BJ (cell line): ENCODE measurements around the gene CNTROB. TPM values are rescaled to one million over a fixed set of nuclear protein-coding genes. Genes with fewer than 3 reads are reported as not detected.

Experiments used
- CTCF ChIA-PET: fragments of 350-600 bp; formaldehyde crosslinking; extraction: SDS; loops from one replicate; lab custom pipeline; 2021; ENCODE audit warnings: antibody characterized with exemption, inconsistent platforms; lab: Yijun Ruan, JAX
- POLR2A ChIA-PET: fragments of 300-600 bp; sonication (Branson Sonifier 250); formaldehyde crosslinking; extraction: SDS; loops from one replicate; lab custom pipeline; 2021; ENCODE audit warnings: antibody characterized with exemption; lab: Charles Lee
- DNase-seq: peaks from one replicate; pipeline ENCODE4 v3.0.0-alpha.2; 2011; ENCODE audit warnings: low read depth
- H3K27me3 ChIP-seq: 2 replicates; pipeline ENCODE4 v1.6.0; 2011; ENCODE audit warnings: low read length; ENCODE audit not compliant: control insufficient read depth, insufficient read depth
- H3K36me3 ChIP-seq: 2 replicates; pipeline ENCODE4 v1.5.1; 2011; ENCODE audit warnings: low read length; ENCODE audit not compliant: control insufficient read depth, insufficient read depth
- H3K4me3 ChIP-seq: 2 replicates; pipeline ENCODE4 v1.5.1; 2011; ENCODE audit warnings: low read depth, mild to moderate bottlenecking, control low read depth, low read length
- CTCF ChIP-seq: IDR thresholded peaks from 2 replicates; pipeline ENCODE4 v1.5.1; 2011; ENCODE audit warnings: low read depth, mild to moderate bottlenecking, control low read depth, inconsistent platforms, low read length, moderate library complexity; ENCODE audit not compliant: insufficient read depth
- polyA plus RNA-seq: library from polyadenylated mRNA; depleted of rRNA; stranded (reverse); fragments of >200 nt; gene quantifications from 2 replicates; pipeline ENCODE4 v1.2.3, GENCODE V29; 2011; rRNA removed
- small RNA-seq: library from RNA; depleted of rRNA; stranded (forward); fragments of <200 nt; gene quantifications from one replicate; pipeline ENCODE3, GENCODE V24; 2012; ENCODE audit warnings: low replicate concordance, low read depth; ENCODE audit not compliant: insufficient read length

The CNTROB gene
- polyA plus RNA-seq, 1 experiment: 26.8 TPM

DNA sequence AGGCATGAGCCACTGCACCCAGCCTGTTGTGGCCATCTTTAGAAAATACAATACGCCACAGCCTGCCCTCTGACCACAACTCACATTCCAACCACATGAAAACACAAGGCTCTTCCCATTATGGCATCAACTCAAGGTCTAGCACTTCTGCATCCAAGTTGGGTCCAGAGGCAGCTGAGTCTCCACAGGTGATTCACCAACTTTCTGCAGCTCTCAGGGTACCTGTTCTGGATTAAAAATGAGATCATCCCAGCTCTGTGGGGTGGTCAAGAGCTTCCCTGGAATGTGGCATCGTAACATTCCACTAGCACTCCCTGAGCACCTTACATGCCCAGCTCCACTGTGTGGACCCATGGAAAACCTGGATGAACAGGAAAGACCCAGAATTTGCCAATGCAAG is 60.5 kb downstream of the CNTROB start:
- peaks cover 2% of the 10 kb centered on the region; the same call in 1 of the 2 replicates for H3K27me3 ChIP-seq
- H3K36me3 ChIP-seq: no peaks in the 10 kb centered on the region
- CTCF ChIA-PET: interaction anchor here (0.7 to 1.6 kb wide), 11 partner anchors 9 to 249 kb away, joined by 3 to 14 read pairs (median 3); no protein-coding TSS in a partner anchor
- no peak for DNase-seq
- TF ChIP-seq CTCF: no peak
- POLR2A ChIA-PET: no interaction called here
- H3K4me3 ChIP-seq: no peak overlapping the region

DNA sequence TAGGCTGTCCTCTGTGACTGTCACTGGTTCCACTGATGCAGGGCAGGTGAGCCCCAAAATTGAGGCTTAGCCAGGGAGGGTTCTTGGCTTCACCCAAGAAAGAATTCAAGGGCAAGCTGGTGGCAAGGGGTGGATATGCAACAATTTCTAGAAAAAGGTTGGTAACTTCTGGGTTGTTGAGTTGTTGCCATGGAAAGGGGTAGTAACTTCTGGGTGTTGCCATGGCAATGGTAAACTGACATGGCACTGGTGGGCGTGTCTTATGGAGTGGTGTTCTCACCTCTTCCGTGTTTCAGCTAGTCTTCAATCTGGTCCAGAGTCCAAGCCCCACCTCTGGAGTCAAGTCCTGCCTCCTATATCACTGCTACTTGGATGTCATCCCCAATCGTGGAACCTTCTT is 60.9 kb downstream of the CNTROB start:
- POLR2A ChIA-PET: no interaction called here
- CTCF ChIA-PET: interaction anchor here (0.7 to 1.6 kb wide), 9 partner anchors 9 to 250 kb away, joined by 3 to 14 read pairs (median 3); no protein-coding TSS in a partner anchor
- no peak for DNase-seq
- no peaks in the 10 kb centered on the region for H3K36me3 ChIP-seq
- no peak for TF ChIP-seq CTCF
- peaks cover 2% of the 10 kb centered on the region; the same call in 1 of the 2 replicates for H3K27me3 ChIP-seq
- H3K4me3 ChIP-seq: no peak overlapping the region

DNA sequence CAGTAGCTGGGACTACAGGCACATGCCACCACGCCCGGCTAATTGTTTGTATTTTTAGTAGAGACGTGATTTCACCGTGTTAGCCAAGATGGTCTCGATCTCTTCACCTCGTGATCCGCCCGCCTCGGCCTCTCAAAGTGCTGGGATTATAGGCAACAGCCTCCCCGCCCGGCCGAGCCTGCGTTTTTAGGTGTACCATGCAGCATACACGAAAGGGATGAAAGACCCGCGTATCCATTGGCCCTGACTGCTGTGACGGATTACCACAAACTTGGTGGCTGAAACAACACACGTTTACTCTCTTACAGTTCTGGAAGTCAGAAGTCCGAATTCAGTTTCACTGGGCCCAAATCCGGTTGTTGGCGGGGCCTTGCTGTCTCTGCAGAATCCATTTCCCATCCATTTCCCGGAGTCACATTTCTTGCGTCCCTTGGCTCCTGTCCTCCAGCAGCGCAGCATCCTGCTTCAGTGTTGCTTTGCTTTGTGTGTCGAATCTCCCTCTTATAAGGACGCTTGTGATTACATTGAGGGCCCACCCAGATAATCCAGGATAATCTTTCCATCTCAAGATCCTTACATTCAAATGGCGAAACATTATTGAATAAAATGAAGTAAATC is 62.1 kb downstream of the CNTROB start:
- POLR2A ChIA-PET: no interaction called here
- H3K27me3 ChIP-seq: peaks cover 2% of the 10 kb centered on the region; the same call in 1 of the 2 replicates
- DNase-seq: no peak
- H3K36me3 ChIP-seq: no peaks in the 10 kb centered on the region
- CTCF ChIA-PET: no interaction called here
- no peak overlapping the region for H3K4me3 ChIP-seq
- no peak for TF ChIP-seq CTCF

DNA sequence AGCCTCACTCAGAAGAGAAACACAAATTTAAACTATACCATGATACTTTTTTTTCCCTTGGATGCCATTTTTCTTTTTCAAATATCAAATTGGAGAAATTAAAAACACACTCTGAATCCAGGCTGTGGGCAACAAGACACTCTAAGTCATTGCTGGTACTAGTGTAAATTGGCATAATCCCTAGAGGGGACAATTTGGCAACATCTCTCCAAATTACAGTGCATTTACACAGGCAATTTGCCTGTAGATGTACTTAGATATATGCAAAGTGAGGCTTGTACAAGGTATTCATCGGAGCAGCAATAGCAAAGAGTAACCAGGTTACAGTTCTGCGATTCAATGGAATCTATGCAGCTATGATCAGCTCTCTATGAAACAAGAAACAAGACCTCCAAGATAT is 63.7 kb downstream of the CNTROB start:
- no peak for DNase-seq
- no peak for TF ChIP-seq CTCF
- ChIA-PET POLR2A (no interaction called here), CTCF (interaction anchor here (2.4 kb wide), 1 partner anchor 61 kb away, joined by 12 read pairs; no protein-coding TSS in a partner anchor)
- Histone ChIP-seq H3K36me3 (no peaks in the 10 kb centered on the region), H3K27me3 (peaks cover 4% of the 10 kb centered on the region; the same call in 1 of the 2 replicates), H3K4me3 (no peak overlapping the region)

DNA sequence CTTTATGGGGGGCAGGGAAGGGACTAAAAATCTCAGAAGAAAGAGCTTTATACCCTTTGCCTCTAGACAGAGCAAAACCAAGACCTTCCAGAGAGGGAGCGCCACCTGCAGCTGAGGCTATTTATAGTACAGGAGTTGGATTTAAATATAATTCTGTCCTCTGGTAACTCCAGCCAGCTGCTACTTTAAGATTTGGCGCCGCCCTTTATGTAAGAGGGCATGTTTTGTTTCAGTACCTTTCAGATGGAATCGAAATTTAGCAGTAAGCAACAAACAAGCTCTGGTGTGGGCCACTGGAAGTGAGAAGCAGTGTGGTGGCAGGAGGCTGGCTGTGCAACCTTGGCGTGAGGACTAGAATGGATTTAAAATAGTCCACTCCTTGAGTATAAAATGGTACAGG is 65.2 kb downstream of the CNTROB start:
- H3K4me3 ChIP-seq: no peak overlapping the region
- ChIA-PET CTCF (interaction anchor here (0.6 to 2.4 kb wide), 16 partner anchors 8 to 135 kb away, joined by 3 to 12 read pairs (median 3); partner anchors contain the start of gene RNF227), POLR2A (no interaction called here)
- H3K36me3 ChIP-seq: no peaks in the 10 kb centered on the region
- H3K27me3 ChIP-seq: peaks cover 11% of the 10 kb centered on the region
- TF ChIP-seq CTCF: peak; percentile 56
- no peak for DNase-seq

Small RNA genes lying within 50 kb of the gene (small RNA-seq; reads per million reads assigned to genes)
- 0.63 reads per million for gene SCARNA21

Other genes starting within 250 kb of the CNTROB start
- 27.6 and 48.4 TPM in 2 replicates for gene TP53, start 244.7 kb upstream of the CNTROB start, polyA plus RNA-seq
- gene WRAP53, start 243.7 kb upstream of the CNTROB start, polyA plus RNA-seq: 5.8 and 7.9 TPM in 2 replicates
- gene EFNB3, start 227.0 kb upstream of the CNTROB start, polyA plus RNA-seq: 4.9 and 5.3 TPM in 2 replicates
- 0.09 and 0.10 TPM in 2 replicates for gene DNAH2, start 214.5 kb upstream of the CNTROB start, polyA plus RNA-seq
- gene KDM6B, start 98.0 kb upstream of the CNTROB start, polyA plus RNA-seq: 0.91 and 1.2 TPM in 2 replicates
- 0.25 and 0.29 TPM in 2 replicates for gene TMEM88, start 77.1 kb upstream of the CNTROB start, polyA plus RNA-seq
- 74.9 and 82.7 TPM in 2 replicates for gene NAA38, start 74.6 kb upstream of the CNTROB start, polyA plus RNA-seq
- 6.7 and 7.9 TPM in 2 replicates for gene CYB5D1, start 74.2 kb upstream of the CNTROB start, polyA plus RNA-seq
- gene CHD3, start 43.4 kb upstream of the CNTROB start, polyA plus RNA-seq: 43.5 and 49.1 TPM in 2 replicates
- gene RNF227, start 15.9 kb upstream of the CNTROB start, polyA plus RNA-seq: 2.2 and 2.9 TPM in 2 replicates
- gene KCNAB3, start 2.4 kb upstream of the CNTROB start, polyA plus RNA-seq: 1.9 TPM in 2 replicates
- 204 and 264 TPM in 2 replicates for gene TRAPPC1, start 260 bp upstream of the CNTROB start, polyA plus RNA-seq
- gene GUCY2D, start 70.4 kb downstream of the CNTROB start, polyA plus RNA-seq: 0.01 TPM in 1 of 2 replicates, not detected in the other
- gene ALOX15B, start 106.9 kb downstream of the CNTROB start, polyA plus RNA-seq: not detected in 2 replicates
- gene ALOX12B, start 155.5 kb downstream of the CNTROB start, polyA plus RNA-seq: not detected in 2 replicates
- gene ALOXE3, start 186.3 kb downstream of the CNTROB start, polyA plus RNA-seq: 0.04 and 0.10 TPM in 2 replicates
- gene HES7, start 191.9 kb downstream of the CNTROB start, polyA plus RNA-seq: not detected in 2 replicates
- gene PER1, start 220.2 kb downstream of the CNTROB start, polyA plus RNA-seq: 5.1 and 7.7 TPM in 2 replicates
- gene VAMP2, start 230.7 kb downstream of the CNTROB start, polyA plus RNA-seq: 20.1 and 22.8 TPM in 2 replicates
- 13.6 and 14.5 TPM in 2 replicates for gene TMEM107, start 244.2 kb downstream of the CNTROB start, polyA plus RNA-seq